HG03520 (cell line): Measurements from ENCODE around the gene SMTN.
"Not testable (repeated sequence)": the region's sequence is repeated elsewhere in the genome, so short reads cannot be mapped to it uniquely, and the experiment has no call there.

Experiments
- ATAC-seq: cut with Tn5 transposase; IDR thresholded peaks from one replicate; pipeline ENCODE4 v1.9.1; 2021; ENCODE audit warnings: mild to moderate bottlenecking, moderate library complexity; ENCODE audit not compliant: unreplicated experiment

Gene SMTN

DNA sequence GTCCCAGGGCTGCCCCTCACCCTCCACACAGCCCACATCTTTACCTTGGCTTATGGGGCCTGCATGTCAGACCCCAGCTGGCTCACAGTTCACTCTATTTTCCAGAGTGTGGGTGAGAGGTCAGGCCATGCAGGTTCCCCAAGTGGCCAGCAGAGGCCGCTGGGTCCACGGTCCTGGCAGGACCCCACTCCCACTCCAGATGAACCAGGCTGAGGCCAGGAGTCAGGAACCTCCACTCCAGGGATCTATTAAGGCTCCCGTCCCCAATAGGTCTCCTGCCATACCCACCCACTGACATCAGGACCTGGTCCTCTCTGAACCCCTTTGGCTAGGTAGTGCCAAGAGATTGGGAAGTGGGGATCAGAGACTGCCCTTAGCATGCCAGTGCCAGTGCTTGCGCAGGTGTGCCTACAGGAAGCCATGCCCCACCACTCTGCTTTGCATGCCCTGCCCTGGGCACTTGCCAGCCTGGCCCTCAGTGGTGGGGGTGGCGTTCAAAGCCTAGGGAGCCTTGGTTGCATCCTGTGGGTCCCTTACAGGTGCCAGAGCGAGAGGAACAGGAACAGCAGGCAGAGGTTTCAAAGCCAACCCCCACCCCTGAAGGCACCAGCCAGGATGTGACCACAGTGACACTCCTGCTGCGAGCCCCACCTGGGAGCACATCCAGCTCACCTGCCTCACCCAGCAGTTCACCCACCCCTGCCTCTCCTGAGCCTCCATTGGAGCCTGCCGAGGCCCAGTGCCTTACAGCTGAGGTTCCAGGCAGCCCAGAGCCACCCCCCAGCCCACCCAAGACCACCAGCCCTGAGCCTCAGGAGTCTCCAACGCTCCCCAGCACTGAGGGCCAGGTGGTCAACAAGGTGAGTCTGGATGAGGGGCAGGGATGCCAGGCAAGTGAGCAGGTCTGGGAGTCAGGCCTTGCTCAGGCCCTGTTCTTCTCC lies 8.3 kb downstream of the SMTN start:
- no peak for ATAC-seq

DNA sequence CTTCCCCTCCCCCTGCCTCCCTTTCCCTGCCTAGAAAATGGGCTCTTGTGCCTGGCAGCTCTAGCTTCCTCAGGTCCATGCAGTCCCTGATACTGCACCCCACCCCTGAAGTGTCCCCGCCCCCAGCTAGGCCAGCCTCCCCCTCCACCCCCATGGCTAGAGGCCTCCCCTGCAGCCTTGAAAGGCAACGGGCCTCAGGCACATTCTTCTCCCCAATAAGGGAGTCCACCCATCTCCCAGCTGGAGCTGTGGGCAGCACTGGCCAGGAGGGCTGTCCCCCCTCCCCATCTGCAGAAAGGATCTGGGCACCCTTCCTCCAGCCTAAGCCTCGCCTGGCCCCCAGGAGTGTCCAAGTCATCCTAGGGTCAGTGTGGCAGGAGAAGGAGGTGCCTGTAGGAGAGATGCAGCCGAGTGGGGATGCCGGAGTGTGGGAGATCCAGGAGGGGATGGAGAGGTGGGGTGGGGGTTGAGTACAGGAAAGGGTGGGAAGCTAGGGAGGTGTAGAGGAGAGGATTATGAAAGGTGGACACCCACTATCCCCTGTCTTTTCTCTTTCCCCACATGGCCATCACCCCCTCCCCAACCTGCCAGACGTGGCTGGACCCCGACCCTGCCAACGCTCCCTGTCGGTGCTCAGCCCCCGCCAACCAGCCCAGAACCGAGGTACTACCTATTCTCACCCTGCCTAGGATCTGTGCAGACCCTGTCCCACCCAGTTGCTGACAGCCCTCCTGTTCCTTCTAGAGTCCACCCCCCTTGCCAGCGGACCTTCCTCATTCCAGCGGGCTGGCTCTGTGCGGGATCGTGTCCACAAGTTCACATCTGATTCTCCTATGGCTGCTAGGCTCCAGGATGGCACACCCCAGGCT lies 9.3 kb downstream of the SMTN start:
- no peak for ATAC-seq

DNA sequence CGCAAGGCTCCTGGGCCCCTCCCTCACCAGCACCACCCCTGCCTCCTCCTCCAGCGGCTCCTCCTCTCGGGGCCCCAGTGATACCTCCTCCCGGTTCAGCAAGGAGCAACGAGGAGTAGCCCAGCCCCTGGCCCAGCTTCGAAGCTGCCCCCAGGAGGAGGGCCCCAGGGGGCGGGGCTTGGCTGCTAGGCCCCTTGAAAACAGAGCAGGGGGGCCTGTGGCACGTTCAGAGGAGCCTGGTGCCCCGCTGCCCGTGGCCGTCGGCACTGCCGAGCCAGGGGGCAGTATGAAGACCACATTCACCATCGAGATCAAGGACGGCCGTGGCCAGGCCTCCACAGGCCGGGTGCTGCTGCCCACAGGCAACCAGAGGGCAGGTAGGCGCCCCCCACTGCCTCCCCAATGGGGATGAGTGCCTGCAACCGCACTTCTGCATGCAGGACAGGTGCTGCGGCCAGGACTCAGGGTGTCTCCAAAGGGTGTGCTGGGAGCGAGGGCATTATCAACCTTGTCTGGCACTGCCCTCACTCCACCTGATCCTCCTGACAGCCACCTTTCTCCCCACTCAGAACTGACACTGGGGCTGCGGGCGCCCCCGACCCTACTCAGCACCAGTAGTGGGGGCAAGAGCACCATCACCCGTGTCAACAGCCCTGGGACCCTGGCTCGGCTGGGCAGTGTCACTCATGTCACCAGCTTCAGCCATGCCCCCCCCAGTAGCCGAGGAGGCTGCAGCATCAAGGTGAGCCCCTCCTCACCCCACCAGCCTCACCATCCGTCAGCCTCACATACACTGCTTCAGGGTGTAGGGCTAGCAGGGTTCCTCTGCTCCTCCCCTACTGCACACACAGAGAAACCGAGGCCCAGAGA lies 10.2 kb downstream of the SMTN start:
- no peak for ATAC-seq

DNA sequence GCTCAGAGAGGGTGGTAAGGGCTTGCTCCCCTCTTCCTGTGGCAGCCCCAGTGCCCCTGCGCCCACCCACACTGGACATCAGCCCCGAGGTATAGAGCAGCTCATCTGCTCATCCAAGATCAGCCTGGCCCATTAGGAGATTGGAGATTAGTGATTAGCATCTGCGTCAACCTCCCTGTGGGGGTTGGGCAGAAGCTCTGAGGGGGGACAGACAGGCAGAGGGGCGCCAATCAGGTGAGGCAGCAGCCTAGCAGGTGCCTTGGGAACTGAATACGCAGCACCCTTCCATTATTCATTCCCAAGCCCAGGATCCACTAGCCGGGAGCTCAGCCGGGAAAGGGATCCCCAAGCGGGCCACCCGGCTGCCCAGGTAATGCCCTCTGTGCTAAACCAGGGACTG lies 11.0 kb downstream of the SMTN start:
- no peak for ATAC-seq

DNA sequence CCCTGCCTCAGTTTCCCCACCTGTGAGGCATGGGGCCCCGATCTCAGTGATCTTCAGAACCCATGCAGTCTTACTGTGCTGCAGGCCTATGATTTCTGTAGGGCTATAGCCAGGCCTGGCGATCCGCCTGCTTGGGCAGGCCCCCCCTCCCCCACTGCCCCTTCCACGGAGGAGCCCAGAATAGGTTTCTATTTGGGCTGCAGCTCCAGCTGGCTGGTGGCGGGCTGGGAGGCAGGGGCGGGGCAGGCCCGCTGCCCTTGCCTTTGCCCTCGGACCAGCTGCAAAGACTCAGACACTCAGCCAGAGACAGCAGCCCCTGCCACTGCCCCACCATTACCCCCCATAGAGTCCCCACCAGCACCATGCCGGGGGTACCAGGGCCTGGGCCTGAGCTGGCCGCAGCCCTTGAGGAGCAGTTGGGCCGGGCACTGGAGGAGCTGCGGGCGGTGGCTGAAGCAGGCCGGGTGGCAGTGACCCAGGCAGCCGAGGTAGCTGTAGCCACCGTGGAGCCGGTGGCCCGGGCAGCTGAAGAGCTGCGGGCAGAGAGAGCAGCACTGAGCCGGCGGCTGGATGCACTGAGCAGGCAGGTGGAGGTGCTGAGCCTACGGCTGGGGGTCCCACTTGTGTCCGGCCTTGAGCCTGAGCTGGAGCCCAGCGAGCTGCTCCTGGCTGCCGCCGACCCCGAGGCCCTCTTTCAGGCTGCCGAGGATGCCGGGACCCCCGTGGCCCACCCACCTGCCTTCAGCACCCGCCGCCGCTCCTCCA lies 12.2 kb downstream of the SMTN start:
- no peak for ATAC-seq

DNA sequence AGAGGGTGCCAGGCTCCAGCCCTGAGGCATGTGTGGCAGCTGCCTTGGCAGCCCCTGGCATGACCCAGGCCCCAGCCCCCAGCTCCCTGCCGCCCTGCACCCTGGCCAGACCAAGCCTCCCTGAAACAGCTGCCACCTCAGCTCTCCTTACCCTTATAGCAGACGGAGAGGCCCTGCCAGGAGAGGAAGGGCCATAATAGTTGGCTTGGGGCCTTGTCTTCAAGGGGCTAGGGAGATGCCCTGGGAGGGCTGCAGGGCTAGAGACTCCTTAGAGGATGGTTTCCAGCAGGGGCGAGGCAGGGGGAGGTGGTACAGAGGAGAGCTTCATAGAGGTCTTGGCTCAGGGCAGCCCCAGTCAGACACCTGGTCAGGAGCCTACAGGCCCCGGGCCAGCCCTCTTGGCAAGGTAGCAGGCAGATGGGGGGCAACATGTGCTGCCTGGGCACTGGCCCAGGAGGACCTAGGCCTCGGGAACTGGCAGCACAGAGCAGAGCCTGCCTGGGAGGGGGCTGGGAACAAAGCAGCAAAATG lies 13.0 kb downstream of the SMTN start:
- no peak for ATAC-seq

DNA sequence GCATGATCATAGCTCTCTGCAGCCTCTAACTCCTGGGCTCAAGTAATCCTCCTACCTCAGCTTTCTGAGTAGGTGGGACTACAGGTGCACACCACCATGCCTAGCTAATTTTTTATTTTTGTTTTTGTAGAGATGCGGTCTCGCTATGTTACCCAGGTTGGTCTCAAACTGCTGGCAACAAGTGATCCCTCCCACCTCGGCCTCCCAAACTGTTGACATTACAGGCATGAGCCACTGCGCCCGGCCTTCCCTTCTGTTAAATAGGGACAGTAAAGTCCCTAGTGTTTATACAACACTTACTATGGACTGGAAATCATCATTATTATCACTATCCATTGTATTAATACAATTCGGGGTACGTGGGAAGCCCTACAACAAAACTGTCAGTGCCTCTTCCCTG lies 13.6 kb downstream of the SMTN start:
- ATAC-seq = no peak

DNA sequence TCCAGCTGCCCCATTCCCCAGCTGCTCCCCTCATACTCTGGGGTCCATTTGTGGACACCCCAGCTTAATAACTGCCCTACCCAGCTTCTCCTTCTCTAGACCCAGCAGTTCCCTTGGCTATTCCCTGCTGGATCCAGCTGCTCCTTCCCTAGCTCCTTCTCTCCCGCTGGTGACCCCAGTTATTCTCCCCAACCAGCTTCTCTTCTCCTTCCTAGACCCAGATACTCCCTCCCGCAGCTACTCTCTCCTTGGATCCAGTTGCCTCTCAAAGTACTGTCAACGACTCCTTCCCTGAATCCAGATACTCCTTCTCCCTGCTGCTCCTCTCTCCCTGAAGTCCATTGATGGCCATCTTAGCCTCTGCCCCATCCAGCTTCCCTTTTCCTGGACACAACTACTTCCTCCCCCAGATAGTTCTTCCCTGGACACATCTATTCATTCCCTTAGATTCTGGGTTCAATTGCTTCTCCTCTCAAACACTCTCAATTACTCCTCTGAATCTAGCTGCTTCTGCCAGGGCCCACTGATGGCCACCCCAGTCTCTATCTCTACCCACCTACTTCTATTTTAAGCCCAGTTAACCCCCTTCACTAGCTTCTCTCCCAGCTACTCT lies 14.6 kb downstream of the SMTN start:
- no peak for ATAC-seq

DNA sequence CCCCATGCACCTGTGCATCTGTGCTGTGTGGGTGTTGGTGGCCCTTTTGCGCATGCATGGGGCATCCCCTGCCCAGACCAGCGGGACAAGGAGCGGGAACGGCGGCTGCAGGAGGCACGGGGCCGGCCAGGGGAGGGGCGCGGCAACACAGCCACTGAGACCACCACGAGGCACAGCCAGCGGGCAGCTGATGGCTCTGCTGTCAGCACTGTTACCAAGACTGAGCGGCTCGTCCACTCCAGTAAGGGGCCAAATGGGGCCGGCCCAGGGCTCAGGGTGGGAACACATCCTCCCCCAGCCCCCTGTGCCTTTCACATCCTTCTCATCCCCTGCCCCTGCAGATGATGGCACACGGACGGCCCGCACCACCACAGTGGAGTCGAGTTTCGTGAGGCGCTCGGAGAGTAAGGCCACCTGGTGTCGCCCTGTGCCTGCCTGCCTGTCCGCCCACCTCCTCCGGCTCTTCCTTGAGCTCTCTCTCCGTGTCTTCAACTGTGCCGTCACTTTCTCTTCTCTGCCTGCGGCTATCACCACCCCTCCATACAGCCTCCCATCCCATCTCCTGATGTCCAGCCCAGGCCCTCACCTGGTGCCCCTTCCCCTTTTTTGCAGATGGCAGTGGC lies 15.7 kb downstream of the SMTN start:
- no peak for ATAC-seq

DNA sequence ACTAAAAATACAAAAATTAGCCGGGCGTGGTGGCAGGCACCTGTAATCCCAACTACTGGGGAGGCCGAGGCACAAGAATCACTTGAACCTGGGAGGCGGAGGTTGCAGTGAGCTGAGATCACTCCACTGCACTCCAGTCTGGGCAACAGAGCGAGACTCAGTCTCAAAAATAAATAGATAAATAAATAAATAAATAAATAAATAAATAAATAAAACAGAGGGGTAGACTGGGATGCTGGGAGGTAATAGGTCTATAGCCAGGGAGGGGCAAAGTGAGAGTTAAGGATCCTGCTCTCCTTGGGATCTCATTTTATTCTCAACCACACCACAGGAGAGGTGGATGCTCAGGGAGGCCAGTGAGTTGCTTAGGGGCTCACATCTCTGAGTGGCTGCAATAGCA lies 16.4 kb downstream of the SMTN start:
- ATAC-seq = not testable (repeated sequence)

DNA sequence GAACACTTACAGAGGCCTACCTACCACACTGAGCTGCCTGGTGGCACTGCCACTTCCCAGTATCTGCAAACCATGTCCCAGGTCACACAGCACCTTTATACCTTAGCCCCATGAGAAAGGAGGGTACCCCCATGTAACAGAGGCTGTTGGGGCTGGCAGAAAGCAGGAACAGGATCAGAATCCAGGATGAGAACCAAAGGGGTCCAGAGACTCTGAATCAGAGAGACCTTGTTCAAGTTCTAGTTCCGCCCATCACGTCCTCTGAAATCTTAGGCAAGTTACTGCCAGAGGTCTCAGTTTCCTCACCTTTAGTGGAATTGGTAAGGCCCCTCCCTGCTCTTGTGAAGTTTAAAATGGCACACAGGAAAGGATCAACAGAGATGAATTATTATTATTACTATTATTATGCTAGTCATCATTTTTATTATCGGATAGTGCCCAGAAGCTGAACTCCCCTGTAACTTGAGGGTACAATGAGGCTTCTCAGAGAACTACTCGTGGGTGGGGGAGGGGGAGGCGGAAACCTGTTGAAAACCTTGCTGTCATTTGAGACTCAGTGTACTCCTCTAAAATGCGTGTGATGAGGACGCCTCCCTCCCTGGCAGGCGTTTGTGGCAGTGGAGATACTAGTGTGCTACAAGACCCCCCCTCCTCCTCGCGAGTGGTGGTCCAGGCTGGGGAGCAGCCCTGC lies 17.0 kb downstream of the SMTN start:
- ATAC-seq = no peak

DNA sequence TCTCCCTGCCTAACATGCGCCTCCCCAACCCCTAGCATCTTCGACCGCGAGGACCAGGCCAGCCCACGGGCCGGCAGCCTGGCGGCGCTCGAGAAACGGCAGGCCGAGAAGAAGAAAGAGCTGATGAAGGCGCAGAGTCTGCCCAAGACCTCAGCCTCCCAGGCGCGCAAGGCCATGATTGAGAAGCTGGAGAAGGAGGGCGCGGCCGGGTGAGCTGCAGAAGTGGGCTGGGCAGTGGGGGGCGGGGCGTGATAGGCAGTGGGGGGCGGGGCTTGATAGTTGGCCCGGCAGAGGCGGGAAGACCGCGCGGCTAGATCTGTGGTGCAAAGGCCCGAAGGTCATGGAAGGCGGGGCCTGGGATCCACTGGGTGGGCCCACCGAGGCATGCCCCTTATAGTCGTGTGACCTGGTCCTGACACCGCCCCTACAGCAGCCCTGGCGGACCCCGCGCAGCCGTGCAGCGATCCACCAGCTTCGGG lies 17.6 kb downstream of the SMTN start:
- ATAC-seq = no peak

DNA sequence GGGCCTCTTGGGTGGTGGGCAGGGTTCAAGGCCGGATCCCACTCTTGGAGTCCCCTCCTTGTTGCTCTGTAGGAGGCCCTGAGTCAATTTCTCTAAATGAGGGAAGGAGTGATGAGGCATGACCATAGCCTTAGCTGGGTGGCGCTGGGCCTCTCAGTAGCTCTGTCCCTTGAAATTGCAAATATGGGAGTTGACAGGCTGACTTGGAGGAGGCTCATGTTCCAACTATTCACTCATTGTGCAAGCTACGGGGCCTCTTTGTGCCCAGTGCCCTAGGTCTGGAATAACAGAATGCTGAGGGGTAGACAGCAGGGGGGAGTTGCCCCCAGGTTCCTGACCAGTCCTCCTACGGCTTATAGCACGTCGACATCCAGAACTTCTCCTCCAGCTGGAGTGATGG lies 18.3 kb downstream of the SMTN start:
- ATAC-seq = no peak

DNA sequence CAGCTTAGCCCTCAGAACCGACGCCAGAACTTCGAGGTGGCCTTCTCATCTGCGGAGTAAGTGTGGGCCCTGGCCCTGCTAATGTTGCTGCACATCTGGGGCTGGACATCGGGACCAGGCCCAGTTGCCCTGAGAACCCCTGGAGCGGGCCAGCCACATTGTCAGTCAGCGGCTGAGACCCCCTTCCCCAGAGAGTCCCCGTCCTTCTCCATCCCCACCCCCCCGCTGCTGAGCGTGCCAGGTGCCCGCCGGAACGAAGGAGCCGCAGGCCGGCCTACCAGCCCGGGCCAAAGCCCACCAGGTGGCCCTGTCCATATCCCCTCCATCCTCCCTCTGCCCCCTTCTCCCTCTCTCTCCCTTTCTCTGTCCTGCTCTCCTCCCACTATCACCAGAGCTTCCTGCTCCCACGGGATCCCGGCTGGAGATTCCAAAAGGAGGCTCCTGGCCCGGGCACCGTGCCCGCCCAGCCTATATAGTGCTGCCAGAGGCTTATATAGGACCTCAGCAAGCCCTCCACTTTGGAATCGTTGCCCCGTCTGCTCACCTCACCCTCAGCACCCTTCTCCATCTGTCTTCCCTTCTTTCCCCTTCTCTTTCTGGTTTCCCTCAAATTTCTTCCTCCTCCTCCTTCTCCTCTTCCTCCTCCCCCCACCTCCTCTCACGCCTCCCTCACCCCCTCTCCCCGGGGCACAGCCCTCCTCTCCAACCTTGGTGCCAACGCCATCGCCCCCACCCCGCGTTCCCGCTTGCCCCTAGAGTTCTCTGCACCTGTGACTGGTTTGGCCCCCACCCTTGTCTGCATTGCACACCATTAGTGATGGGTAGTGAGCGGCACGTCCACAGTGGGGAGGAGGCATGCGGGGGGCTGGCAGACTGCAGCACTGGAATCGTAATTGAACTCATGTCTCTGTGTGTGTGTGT lies 19.0 kb downstream of the SMTN start:
- ATAC-seq = no peak

DNA sequence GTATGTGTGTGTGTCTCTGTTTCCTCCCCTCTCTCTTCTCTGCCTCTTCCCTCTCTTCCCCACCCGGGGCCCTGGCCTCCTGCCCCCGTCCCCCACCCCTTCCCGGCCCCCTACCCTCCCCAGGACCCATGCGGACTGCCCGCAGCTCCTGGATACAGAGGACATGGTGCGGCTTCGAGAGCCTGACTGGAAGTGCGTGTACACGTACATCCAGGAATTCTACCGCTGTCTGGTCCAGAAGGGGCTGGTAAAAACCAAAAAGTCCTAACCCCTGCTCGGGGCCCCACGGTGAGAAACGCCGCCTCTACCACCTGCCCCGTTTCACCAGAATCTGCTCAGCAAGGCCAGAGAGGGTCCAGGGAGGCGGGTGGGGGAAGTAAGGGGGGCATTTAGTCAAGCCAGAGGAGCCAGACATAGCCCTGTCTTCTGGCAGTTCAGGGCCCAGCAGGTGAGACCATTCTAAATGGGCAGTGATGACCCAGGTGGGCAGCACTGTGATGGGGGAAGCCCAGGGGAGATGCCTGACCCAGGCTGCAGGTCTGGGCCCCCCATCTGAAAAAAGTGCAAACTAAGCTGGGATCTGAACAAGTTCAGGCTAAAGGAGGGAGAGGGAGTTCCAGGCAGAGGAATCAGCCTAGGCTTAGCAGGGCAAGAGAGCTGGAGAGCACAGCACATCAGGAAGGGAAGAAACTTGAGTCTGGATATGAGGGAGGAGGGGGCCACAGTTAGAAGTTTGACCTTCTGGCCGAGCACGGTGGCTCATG lies 19.8 kb downstream of the SMTN start:
- ATAC-seq = no peak

DNA sequence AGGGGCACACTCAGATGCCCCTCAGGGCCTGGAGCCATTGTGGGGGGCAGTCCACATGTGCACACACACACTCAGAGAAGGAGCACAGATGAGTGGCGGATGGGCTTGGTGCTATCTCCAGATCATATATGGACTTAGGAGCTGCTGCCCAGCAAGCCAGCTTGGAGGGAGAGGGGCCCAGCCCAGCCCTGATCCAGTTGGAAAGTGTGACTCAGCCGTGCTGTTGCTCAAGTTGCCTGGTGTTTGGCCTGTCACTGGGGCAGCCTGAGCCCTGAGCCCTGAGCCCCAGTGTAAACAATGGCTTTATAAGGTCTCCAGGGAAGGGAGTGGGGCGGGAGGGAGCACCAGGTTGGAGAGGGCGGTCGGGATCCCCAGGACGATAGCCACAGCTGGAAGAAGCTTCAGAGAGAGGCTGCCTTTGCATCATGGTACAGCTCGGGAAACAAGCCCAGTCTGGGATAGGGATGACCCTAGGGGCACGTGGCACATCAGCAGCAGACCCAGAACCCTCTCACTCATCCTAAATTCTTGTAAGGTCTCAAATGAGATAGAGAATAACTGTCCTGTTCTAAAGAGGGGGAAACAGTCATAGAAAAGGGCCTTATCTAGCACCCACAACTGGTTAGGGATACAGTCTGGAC lies 21.4 kb downstream of the SMTN start:
- ATAC-seq = no peak
